Embryonic facial prominence (tissue), 1 donor: Measurements from ENCODE around the gene ATAD2B.
"Not testable (repeated sequence)": the region's sequence is repeated elsewhere in the genome, so short reads cannot be mapped to it uniquely, and the experiment has no call there.

ENCODE experiments used
- DNase-seq: peaks from one replicate; pipeline ENCODE4 v3.0.0-alpha.2; 2016; ENCODE audit errors: extremely low spot score

Gene ATAD2B

GRCh38 chr2:23791030-23791429, 135.9 kb downstream of the ATAD2B start:
- DNase-seq, result no peak

DNA sequence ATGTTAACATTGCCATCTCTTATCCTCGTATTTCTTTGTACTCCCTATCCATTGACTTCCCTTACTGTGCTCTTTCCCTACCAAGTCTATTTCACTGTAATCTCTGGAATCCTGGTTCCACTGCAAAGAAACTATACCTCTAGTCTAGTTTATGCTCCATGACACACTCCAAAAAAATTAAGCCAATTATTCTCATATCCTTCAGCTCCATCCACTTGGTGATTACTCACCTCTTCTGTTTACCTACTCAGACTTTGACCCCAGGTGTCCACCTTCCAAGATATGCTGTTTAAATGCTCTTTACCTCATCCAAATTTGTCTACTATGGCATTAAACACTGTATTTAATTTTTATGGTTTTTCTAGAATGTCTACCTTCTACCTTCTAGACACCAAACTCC, 137.9 kb downstream of the ATAD2B start:
- DNase-seq, result no peak

DNA sequence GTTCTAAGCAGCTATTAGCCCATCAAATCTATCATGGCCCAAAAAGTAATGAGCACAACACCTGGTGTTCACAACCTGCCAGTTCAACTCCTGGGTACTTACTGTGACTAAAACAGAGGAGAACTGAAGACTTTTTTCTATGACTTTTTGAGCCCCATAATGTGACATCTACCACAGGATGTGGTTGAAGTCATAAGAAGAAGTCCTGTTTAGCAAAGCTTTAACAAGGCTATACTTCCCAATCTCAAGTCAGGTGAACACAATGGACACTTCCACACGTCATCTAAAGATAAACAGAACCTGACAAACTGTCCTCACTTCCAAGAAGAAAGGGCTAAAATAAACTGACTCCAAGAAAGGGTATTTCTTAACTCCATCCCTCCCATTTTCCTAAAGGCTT, 138.8 kb downstream of the ATAD2B start:
- no peak for DNase-seq

DNA sequence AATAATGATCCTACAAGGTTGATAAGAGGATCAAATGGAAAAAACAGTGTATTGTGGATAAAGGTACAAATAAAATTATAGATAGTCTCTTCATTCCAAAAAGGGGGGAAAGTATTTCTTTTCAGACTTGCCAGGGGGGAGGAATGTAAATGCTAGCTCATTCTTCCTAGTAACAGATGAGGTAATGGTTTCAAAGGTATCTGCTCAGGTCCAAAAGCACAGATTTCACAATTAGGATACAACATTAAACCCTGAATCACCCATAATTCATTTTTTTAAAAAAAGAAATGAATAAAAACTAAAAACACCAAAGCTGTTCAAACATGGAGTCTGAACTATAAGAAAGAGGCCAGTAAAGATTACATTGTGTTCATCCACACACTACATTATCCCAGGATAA, 142.0 kb downstream of the ATAD2B start:
- DNase-seq, result no peak

DNA sequence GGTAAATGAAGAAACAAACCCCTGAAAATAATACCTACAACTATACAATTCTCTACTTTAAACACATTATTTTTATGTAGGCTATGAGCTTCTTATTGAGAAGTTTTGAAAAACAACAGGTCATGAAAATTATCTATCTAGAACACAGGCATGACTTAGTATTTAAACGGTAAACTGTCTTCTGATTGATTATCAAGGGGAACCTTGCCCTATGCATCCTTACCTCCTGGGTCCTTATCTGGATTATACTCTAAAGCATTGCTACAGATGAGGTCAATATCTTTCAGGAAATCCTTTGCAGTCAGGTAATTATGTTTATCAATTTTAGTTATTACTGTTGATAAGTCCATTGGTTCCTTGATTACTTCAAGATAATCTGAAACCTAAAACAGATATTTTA, 144.3 kb downstream of the ATAD2B start:
- no peak for DNase-seq

GRCh38 chr2:23782126-23782525, 144.8 kb downstream of the ATAD2B start:
- DNase-seq, result no peak

DNA sequence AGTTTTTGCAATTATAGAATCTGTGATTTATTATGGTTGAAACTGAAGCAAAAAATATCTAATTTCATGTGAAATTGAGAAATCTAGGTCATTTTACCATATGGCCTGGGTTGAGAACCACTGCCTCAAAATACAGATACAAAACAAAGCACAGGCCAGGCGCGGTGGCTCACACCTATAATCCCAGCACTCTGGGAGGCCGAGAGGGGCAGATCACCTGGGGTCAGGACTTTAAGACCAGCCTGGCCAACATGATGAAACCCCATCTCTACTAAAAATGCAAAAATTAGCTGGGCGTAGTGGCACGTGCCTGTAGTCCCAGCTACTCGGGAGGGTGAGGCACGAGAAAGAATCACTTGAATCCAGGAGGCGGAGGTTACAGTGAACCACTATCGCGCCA, 146.5 kb downstream of the ATAD2B start:
- not testable (repeated sequence) for DNase-seq

DNA sequence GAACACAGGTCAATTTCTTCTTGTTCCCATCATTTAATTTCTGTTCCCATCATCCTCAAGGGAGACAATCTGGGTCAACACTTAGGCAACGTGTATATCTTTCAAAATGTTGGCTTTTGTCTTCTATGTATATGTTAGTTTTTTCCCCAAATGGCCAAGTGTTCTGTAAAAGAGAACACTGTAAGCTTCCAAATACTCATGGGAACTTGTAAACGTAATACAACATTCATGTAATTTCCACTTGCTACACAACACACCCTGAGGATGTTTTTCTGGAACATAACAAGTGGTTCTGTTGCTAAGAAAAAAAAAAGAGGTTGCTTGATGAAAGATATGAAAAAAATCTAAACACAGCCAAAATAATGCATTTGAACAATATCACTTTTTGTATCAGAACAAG, 149.1 kb downstream of the ATAD2B start:
- no peak for DNase-seq

DNA sequence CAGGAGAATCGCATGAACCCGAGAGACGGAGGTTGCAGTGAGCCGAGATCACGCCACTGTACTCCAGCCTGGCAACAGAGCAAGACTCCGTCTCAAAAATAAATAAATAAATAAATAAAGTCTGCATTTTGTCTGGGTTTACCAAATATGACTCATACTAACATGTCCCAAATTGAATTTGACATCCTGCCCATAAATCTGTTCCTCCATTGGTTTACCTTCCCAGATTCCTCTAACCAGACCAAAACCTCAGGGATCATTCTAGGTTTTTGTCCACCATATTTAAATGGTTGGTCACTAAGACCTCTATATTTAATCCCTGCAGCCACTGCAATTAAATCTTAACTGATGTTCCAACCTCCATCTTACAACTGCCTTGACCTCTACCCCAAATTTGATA, 150.9 kb downstream of the ATAD2B start:
- no peak for DNase-seq

GRCh38 chr2:23772684-23773083, 154.2 kb downstream of the ATAD2B start:
- DNase-seq, result no peak

DNA sequence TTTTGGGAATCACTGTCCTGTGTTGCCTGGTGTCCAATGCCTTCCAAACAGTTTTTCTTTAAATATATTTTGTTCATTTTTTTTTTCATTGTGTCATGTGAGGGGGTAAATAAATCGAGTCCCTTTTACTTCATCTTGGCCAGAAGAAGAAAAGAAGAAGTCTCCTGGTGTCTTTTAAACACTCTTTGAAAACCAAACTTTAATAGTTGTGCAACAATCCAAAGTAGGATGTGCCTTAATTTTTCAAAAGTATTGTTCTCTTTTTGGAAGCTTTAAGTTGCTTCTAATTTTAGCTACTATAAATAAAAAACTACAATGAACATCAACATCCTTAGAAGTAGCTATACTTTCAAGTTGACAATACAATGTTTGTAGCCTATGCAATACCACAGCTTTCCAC, 154.9 kb downstream of the ATAD2B start:
- no peak for DNase-seq

DNA sequence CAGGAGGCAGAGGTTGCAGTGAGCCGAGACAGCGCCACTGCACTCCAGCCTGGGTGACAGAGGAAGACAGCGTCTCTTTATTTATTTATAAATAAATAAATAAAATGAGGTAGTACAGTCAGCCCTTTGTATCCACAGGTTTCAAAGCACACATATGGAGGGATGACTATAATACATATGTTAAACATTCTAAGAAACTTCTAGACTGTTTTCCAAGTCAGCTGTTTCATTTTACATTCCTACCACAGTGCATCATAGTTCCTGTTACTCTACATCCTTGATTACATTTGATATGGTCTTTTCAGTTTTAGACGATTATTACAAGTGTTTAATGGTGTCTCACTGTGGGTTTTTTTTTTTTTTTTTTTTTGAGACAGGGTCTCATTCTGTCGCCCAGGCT, 157.6 kb downstream of the ATAD2B start:
- DNase-seq, result no peak

DNA sequence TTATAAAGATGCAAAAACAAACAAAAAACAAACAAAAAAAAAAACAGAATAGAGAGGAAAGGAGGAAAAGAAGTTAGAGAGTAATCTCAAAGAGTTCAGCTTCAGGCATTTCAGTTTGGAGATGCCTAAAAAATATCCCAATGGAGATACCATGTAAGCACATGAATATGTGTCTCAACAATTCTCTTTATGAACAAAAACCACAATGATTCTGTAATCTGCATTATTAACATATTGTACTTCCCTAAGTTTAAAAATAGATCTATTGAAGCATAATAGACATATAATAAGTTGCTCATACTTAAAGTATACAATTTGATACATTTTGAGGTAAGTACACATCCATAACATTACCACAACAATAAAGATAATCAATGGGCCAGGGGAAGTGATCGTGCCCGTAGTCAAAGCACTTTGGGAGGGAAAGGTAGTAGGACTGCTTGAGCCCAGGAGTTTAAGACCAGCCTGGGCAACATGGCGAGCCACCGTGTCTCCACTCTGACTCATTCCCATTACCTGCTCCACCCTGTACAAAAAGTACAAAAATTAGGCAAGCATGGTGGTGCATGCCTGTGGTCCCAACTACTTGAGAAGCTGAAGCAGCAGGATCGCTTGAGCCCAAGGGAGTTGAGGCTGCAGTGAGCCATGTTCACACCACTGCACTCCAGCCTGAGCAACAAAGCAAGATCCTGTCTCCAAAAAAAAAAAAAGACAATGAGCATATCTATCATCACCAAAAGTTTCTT, 158.9 kb downstream of the ATAD2B start:
- DNase-seq, result no peak

DNA sequence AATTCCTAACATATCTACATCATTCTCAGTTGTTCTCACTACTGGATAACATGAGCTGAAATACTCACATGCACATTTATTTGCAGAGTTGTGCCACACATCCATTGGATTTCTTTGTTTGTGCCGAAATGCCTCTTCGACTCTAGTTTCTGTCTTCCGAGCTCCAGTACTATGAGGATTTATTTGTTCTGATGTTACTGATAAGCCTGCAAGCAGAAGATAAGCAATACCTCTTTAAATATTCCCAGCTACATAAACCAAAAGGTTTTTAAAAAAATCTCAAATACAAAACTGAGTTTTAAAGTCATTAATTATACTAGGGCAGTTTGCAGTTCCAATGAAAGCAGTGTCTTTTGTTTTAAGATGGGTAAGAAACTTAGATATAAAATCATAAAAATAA, 164.8 kb downstream of the ATAD2B start:
- no peak for DNase-seq

DNA sequence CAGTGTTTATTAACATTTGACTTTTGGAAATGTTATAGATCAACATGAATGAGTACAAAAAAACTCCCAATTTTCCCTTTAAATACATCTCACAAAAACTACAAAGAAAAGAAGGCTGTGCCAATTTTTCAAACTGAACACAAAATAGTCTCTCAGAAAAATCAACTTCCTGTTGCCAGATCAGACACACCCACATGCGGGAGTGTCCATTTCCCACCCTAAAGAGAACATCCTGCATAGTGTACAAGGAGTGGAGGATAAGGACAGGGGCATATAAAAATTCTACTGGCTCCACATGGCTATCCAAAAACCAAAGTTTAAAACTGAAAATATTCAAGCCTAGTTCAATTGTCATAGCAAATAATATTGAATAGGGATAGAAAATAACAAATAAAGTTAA, 165.3 kb downstream of the ATAD2B start:
- DNase-seq, result no peak

- peak; percentile 61 for DNase-seq
These were observed 166.2 kb downstream of the ATAD2B start for GRCh38 chr2:23760736-23761135.

GRCh38 chr2:23757686-23758433, 169.1 kb downstream of the ATAD2B start:
- DNase-seq, result no peak

- DNase-seq, result no peak
These were observed 170.2 kb downstream of the ATAD2B start for GRCh38 chr2:23756593-23757292.

GRCh38 chr2:23754970-23755369, 172.0 kb downstream of the ATAD2B start:
- DNase-seq, result no peak

GRCh38 chr2:23753291-23754010, 173.5 kb downstream of the ATAD2B start:
- DNase-seq, result no peak

GRCh38 chr2:23751747-23752265, 175.1 kb downstream of the ATAD2B start:
- no peak for DNase-seq
